ENCODE data around the gene YBX1.
"Not testable (repeated sequence)": the region's sequence is repeated elsewhere in the genome, so short reads cannot be mapped to it uniquely, and the experiment has no call there.

The YBX1 gene

DNA sequence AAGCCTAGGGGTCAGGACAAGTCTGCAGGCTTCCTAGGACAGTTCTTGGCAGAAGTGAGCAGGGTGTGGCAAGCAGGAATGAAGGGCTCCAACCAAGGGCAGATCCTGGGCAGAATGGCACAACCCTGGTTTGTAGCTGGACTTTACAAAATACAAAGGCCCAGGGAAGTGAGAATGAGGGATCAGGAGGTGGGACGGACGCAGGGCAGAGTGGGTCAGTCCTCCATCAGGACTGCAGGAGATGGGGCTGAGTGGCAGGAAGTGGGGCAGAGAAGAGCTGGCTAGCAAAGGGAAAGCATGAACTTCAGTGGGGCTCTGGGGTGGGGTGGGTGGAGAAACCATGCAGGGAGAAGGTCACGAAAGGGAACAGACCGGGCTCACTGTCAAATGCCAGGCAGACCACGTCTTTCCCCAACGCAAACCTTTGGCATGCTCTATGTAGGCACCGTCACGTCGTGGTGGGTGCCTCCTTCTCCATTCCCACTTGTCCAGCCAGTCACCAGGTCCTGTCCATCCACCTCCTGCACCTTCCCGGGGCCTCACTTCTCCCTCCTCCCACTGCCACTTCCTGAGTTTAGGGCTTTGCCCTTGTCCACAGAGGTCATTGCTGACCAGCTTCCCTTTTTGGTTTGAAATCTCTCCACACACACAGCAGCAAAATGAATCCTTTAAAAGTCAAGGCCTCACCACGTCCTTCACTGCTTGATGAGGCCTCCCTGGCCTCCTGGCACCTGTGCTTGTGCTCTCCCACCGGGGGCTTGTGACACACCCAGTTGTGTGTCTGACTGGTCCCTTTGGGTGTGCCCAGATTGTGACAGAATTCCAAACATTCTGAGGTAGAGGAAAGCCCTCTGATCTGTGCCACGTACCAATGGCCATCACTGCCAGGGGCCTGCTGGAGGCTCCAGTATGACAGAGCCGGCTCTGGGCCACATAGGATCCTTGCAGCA, 66.5 kb downstream of the YBX1 start:
- TF ChIP-seq, protein P1, sequence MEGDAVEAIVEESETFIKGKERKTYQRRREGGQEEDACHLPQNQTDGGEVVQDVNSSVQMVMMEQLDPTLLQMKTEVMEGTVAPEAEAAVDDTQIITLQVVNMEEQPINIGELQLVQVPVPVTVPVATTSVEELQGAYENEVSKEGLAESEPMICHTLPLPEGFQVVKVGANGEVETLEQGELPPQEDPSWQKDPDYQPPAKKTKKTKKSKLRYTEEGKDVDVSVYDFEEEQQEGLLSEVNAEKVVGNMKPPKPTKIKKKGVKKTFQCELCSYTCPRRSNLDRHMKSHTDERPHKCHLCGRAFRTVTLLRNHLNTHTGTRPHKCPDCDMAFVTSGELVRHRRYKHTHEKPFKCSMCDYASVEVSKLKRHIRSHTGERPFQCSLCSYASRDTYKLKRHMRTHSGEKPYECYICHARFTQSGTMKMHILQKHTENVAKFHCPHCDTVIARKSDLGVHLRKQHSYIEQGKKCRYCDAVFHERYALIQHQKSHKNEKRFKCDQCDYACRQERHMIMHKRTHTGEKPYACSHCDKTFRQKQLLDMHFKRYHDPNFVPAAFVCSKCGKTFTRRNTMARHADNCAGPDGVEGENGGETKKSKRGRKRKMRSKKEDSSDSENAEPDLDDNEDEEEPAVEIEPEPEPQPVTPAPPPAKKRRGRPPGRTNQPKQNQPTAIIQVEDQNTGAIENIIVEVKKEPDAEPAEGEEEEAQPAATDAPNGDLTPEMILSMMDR (IDR thresholded peaks at IDR 0.05; ENCODE audit: low read depth, low read length, missing control alignments), result no peak
- Histone ChIP-seq H3K27me3 (replicated peaks) (no peaks in the 10 kb centered on the region), H3K27ac (no peak overlapping the region), H3K4me3 (ENCODE audit: low read depth, low read length) (no peak overlapping the region), H3K36me3 (replicated peaks) (peaks cover 66% of the 10 kb centered on the region)
- no peak for DNase-seq
- in situ Hi-C loops (cut with HindIII; ENCODE audit: low pct_ligation_motif_present, low sequenced_read_pairs), result no loop called here

DNA sequence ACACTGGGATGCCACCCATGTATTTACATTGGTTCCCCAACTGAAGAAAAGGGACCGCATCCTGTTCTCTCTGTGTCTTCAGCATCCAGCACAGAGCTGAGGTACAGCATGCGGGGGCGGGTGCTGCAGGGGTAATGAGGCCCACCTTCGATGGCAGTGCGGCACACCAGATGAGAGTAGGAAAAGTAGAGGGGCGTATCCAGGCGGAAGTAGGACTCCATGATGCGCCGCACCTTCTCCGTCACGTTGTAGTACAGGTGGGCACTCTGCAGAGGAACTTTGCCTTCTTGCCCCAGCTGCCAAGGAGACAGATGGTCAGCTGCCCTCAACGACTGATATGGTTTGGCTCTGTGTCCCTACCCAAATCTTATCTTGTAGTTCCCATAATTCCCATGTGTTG, 67.8 kb downstream of the YBX1 start:
- Histone ChIP-seq H3K36me3 (replicated peaks) (peaks cover 79% of the 10 kb centered on the region), H3K4me3 (ENCODE audit: low read depth, low read length) (no peak overlapping the region), H3K27ac (no peak overlapping the region), H3K27me3 (replicated peaks) (no peaks in the 10 kb centered on the region)
- no peak for DNase-seq
- TF ChIP-seq, protein P1 (IDR thresholded peaks at IDR 0.05; ENCODE audit: low read depth, low read length, missing control alignments), result no peak
- in situ Hi-C loops (cut with HindIII; ENCODE audit: low pct_ligation_motif_present, low sequenced_read_pairs), result no loop called here

DNA sequence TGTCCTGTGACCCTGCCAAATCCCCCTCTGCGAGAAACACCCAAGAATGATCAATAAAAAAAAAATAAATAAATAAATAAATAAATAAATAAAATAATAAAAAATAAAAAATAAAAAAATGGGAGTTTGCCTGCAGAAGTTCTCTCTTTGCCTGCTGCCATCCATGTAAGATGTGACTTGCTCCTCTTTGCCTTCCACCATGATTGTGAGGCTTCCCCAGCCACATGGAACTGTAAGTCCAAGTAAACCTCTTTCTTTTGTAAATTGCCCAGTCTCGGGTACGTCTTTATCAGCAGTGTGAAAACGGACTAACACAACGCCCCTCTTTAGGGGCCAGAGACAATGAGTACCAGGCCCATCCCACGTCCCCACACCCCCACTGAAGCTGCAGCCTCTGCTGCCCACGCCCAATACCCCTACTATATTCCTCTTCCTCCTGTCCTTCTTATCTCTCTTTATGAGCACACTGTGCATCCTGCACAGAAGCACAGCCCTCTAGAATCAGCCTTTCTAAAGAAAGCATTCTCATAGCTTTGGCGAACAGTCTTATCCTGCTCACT, 69.4 kb downstream of the YBX1 start:
- peaks cover 82% of the 10 kb centered on the region for H3K36me3 ChIP-seq (replicated peaks)
- DNase-seq; H3K27me3 ChIP-seq (replicated peaks); in situ Hi-C loops (cut with HindIII; ENCODE audit: low pct_ligation_motif_present, low sequenced_read_pairs); H3K27ac ChIP-seq; H3K4me3 ChIP-seq (ENCODE audit: low read depth, low read length): not testable (repeated sequence)

DNA sequence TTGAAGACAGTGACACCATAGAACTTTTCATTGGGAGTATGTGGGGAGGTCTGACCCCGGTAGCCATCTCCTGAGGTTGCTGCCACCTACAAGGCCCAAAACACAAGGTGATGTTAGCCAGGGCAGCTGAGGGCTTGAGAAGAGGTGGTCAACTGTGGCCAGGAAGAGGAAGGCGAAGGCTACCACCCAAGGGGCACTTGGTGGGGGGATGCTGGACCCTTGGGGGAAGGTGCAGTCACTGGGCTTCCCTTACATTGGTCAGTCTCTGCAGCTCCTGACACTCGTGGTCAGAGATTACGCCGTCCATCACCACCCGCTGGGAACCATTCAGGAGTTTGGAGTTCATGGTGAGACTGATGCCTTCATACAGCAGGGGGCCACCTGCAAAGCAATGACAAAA, 70.1 kb downstream of the YBX1 start:
- Histone ChIP-seq H3K36me3 (replicated peaks) (peaks cover 82% of the 10 kb centered on the region), H3K4me3 (ENCODE audit: low read depth, low read length) (no peak overlapping the region), H3K27ac (no peak overlapping the region), H3K27me3 (replicated peaks) (no peaks in the 10 kb centered on the region)
- DNase-seq, result no peak
- in situ Hi-C loops (cut with HindIII; ENCODE audit: low pct_ligation_motif_present, low sequenced_read_pairs), result no loop called here
- TF ChIP-seq, protein P1 (IDR thresholded peaks at IDR 0.05; ENCODE audit: low read depth, low read length, missing control alignments), result no peak

DNA sequence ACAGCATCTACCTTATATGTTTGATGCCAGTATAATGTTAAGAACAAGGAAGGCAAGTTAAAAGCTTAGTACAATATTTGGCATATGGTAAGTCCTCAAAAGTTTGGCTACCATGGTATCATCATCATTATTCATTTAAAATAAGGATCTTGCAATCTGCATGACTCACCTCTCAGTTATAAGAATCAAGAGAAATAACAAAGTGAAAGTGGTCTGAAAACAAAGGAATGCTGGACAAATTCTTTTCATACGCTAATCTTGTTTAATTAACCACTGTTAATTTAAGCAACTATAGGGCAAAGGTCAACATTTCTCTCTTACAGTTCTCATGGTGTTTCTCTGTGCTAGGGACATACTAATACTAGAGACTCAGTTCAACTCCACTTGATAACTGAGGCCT, 70.9 kb downstream of the YBX1 start:
- no peak for DNase-seq
- TF ChIP-seq, protein P1 (IDR thresholded peaks at IDR 0.05; ENCODE audit: low read depth, low read length, missing control alignments), result no peak
- in situ Hi-C loops (cut with HindIII; ENCODE audit: low pct_ligation_motif_present, low sequenced_read_pairs), result no loop called here
- H3K27me3 ChIP-seq (replicated peaks), result no peaks in the 10 kb centered on the region
- H3K4me3 ChIP-seq (ENCODE audit: low read depth, low read length), result no peak overlapping the region
- H3K27ac ChIP-seq, result peak overlapping the region; percentile 40
- peaks cover 84% of the 10 kb centered on the region for H3K36me3 ChIP-seq (replicated peaks)

Data from brain microvascular endothelial cell (primary cell).